H9 (cell line): ENCODE results near the gene TANGO6. TPM values are rescaled to one million over a fixed set of nuclear protein-coding genes. Genes with fewer than 3 reads are reported as not detected.

Source experiments
- DNase-seq: peaks from one replicate; pipeline ENCODE4 v3.0.0-alpha.2; 2017
- H2AFZ ChIP-seq: one replicate; pipeline ENCODE4 v1.6.1; 2013; ENCODE audit warnings: mild to moderate bottlenecking, low read length, control low read depth, moderate library complexity
- H2AK5ac ChIP-seq: 2 replicates; pipeline ENCODE4 v1.6.1; 2013; ENCODE audit warnings: low read length, control low read depth, mixed read lengths; ENCODE audit not compliant: insufficient read length
- H2BK120ac ChIP-seq: one replicate; pipeline ENCODE4 v1.6.1; 2013; ENCODE audit warnings: low read depth, mild to moderate bottlenecking, low read length, control low read depth, inconsistent platforms; ENCODE audit not compliant: poor library complexity, severe bottlenecking
- H2BK12ac ChIP-seq: 2 replicates; pipeline ENCODE4 v1.6.1; 2013; ENCODE audit warnings: low read length, control low read depth, mixed read lengths, low read depth; ENCODE audit not compliant: insufficient read length
- H2BK15ac ChIP-seq: 2 replicates; pipeline ENCODE4 v1.6.1; 2013; ENCODE audit warnings: low read depth, low read length, control low read depth
- H2BK20ac ChIP-seq: one replicate; pipeline ENCODE4 v1.6.1; 2013; ENCODE audit warnings: low read depth, mild to moderate bottlenecking, low read length, control low read depth, inconsistent platforms; ENCODE audit not compliant: poor library complexity, severe bottlenecking
- H2BK5ac ChIP-seq: 2 replicates; pipeline ENCODE4 v1.6.1; 2013; ENCODE audit warnings: low read length, control low read depth, mixed read lengths; ENCODE audit not compliant: insufficient read length
- H3K14ac ChIP-seq: 2 replicates; pipeline ENCODE4 v1.6.1; 2013; ENCODE audit warnings: low read length, control low read depth; ENCODE audit not compliant: insufficient read depth
- H3K18ac ChIP-seq: 2 replicates; pipeline ENCODE4 v1.6.1; 2013; ENCODE audit warnings: low read depth, mild to moderate bottlenecking, mixed read lengths, low read length, control low read depth; ENCODE audit not compliant: insufficient read length
- H3K23ac ChIP-seq: 2 replicates; pipeline ENCODE4 v1.6.1; 2013; ENCODE audit warnings: low read length, control low read depth, mixed read lengths, low read depth; ENCODE audit not compliant: insufficient read length
- H3K23me2 ChIP-seq: 2 replicates; pipeline ENCODE4 v1.6.1; 2013; ENCODE audit warnings: low read depth, mild to moderate bottlenecking, mixed read lengths, low read length, control low read depth; ENCODE audit not compliant: insufficient read length, poor library complexity, severe bottlenecking
- H3K27ac ChIP-seq: 2 replicates; pipeline ENCODE4 v1.5.1; 2013; ENCODE audit warnings: low read length, control low read depth, mixed read lengths, low read depth; ENCODE audit not compliant: insufficient read length
- H3K27me3 ChIP-seq: 2 replicates; pipeline ENCODE4 v1.6.1; 2013; ENCODE audit warnings: low read length, control low read depth, inconsistent platforms; ENCODE audit not compliant: insufficient read depth
- H3K4ac ChIP-seq: 2 replicates; pipeline ENCODE4 v1.6.1; 2013; ENCODE audit warnings: low read depth, mild to moderate bottlenecking, control low read depth, inconsistent platforms, low read length, moderate library complexity
- H3K4me1 ChIP-seq: 2 replicates; pipeline ENCODE4 v1.6.1; 2013; ENCODE audit warnings: low read length, control low read depth, inconsistent platforms; ENCODE audit not compliant: insufficient read depth
- H3K4me2 ChIP-seq: 2 replicates; pipeline ENCODE4 v1.6.1; 2013; ENCODE audit warnings: low read length, control low read depth, mixed read lengths; ENCODE audit not compliant: insufficient read length, insufficient read depth
- H3K56ac ChIP-seq: 2 replicates; pipeline ENCODE4 v1.6.1; 2013; ENCODE audit warnings: low read depth, mild to moderate bottlenecking, mixed read lengths, low read length, control low read depth; ENCODE audit not compliant: insufficient read length
- H3K79me1 ChIP-seq: 2 replicates; pipeline ENCODE4 v1.6.1; 2013; ENCODE audit warnings: low read depth, mild to moderate bottlenecking, moderate library complexity, low read length, control low read depth, inconsistent platforms; ENCODE audit not compliant: insufficient read depth, poor library complexity, severe bottlenecking
- H3K79me2 ChIP-seq: 2 replicates; pipeline ENCODE4 v1.6.1; 2013; ENCODE audit warnings: low read length, control low read depth, inconsistent platforms; ENCODE audit not compliant: insufficient read depth
- H3K9ac ChIP-seq: 2 replicates; pipeline ENCODE4 v1.6.1; 2013; ENCODE audit warnings: low read length, control low read depth, mixed read lengths; ENCODE audit not compliant: insufficient read length; ENCODE audit errors: extremely low read depth
- H3K9me3 ChIP-seq: one replicate; pipeline ENCODE4 v1.6.1; 2013; ENCODE audit warnings: low read depth, low read length, inconsistent platforms; ENCODE audit not compliant: control insufficient read depth
- H3T11ph ChIP-seq: one replicate; pipeline ENCODE4 v1.6.1; 2013; ENCODE audit warnings: mild to moderate bottlenecking, low read length, control low read depth, inconsistent platforms
- H4K20me1 ChIP-seq: one replicate; pipeline ENCODE4 v1.6.1; 2013; ENCODE audit not compliant: control insufficient read depth, insufficient read length, insufficient read depth
- H4K5ac ChIP-seq: 2 replicates; pipeline ENCODE4 v1.6.1; 2013; ENCODE audit warnings: low read depth, mild to moderate bottlenecking, mixed read lengths, low read length, control low read depth; ENCODE audit not compliant: insufficient read length
- H4K8ac ChIP-seq: replicated peaks from 2 replicates; pipeline ENCODE4 v1.6.1; 2013; ENCODE audit warnings: low read length, control low read depth, mixed read lengths, low read depth; ENCODE audit not compliant: insufficient read length
- H4K91ac ChIP-seq: 2 replicates; pipeline ENCODE4 v1.6.1; 2013; ENCODE audit warnings: low read depth, mild to moderate bottlenecking, moderate library complexity, mixed read lengths, low read length, control low read depth; ENCODE audit not compliant: insufficient read length
- H3K27ac Mint-ChIP-seq, 3 experiments: 2 replicates in 2 of 3; 3 replicates in 1 of 3; pipeline ENCODE4 v1.8.0; 2020 to 2021; ENCODE audit warnings: mixed read lengths in 3 of 3, mild to moderate bottlenecking in 1 of 3, moderate library complexity in 1 of 3
- H3K27me3 Mint-ChIP-seq: 2 replicates; pipeline ENCODE4 v1.8.0; 2021; ENCODE audit warnings: low read depth, mild to moderate bottlenecking, moderate library complexity, mixed read lengths
- H3K36me3 Mint-ChIP-seq, 3 experiments: 2 replicates in 2 of 3; 3 replicates in 1 of 3; pipeline ENCODE4 v1.8.0; 2020 to 2021; ENCODE audit warnings: low read depth in 3 of 3, mixed read lengths in 3 of 3; ENCODE audit not compliant: insufficient read depth in 1 of 3
- H3K4me1 Mint-ChIP-seq, 2 experiments: 2 replicates each; pipeline ENCODE4 v1.8.0; 2020; ENCODE audit warnings: mixed read lengths in 2 of 2
- H3K4me3 Mint-ChIP-seq, 2 experiments: 2 replicates in 1 of 2; 3 replicates in 1 of 2; pipeline ENCODE4 v1.8.0; 2020 to 2021; ENCODE audit warnings: mild to moderate bottlenecking in 2 of 2, mixed read lengths in 2 of 2, moderate library complexity in 1 of 2
- H3K9me3 Mint-ChIP-seq, 2 experiments: 2 replicates in 1 of 2; 3 replicates in 1 of 2; pipeline ENCODE4 v1.8.0; 2020; ENCODE audit warnings: mild to moderate bottlenecking in 2 of 2, mixed read lengths in 2 of 2, moderate library complexity in 1 of 2
- CTCF ChIP-seq: fragments of 200-600 bp; sonication (generic); conservative IDR thresholded peaks from 3 replicates; pipeline ENCODE4 v1.8.0; 2021; ENCODE audit warnings: antibody characterized with exemption, mild to moderate bottlenecking
- WGBS: extraction: QIAGEN DNeasy Blood & Tissue Kit; methylation state at CpG from one replicate; pipeline ENCODE4 v1.1.7; 2013; ENCODE audit warnings: missing lambda C conversion rate, low lambda C conversion rate, mixed read lengths; ENCODE audit not compliant: insufficient read length; ENCODE audit errors: extremely low coverage; 5-methylcytosine and 5-hydroxymethylcytosine counted together
- total RNA-seq: library from RNA; stranded (reverse); gene quantifications from 2 replicates; pipeline ENCODE4 v1.2.1, GENCODE V29; 2021

Gene TANGO6
- total RNA-seq, 1 experiment from 2014 or later = 12.0 TPM

GRCh38 chr16:69110406-69110805, 267.1 kb downstream of the TANGO6 start:
- Histone ChIP-seq H4K8ac (no peak overlapping the region), H3T11ph (no peak overlapping the region), H3K79me1 (no peaks in the 10 kb centered on the region), H3K4me2 (no peak overlapping the region), H2AK5ac (no peak overlapping the region), H4K5ac (no peak overlapping the region), H2BK12ac (no peak overlapping the region), H3K9ac (no peak overlapping the region), H3K23me2 (peaks cover 19% of the 10 kb centered on the region), H4K20me1 (no peaks in the 10 kb centered on the region), H3K4me1 (peaks cover 7% of the 10 kb centered on the region; the same call in 1 of the 2 replicates), H2AFZ (no peak overlapping the region), H2BK5ac (no peak overlapping the region), H3K27ac (no peak overlapping the region), H3K14ac (no peak overlapping the region), H3K27me3 (no peaks in the 10 kb centered on the region), H3K18ac (no peak overlapping the region), H2BK20ac (no peak overlapping the region), H3K9me3 (no peaks in the 10 kb centered on the region), H3K56ac (no peak overlapping the region), H4K91ac (no peak overlapping the region), H2BK15ac (no peak overlapping the region), H3K23ac (no peak overlapping the region), H2BK120ac (no peak overlapping the region), H3K79me2 (peaks cover 8% of the 10 kb centered on the region; the same call in 1 of the 2 replicates), H3K4ac (no peak overlapping the region)
- TF ChIP-seq CTCF = no peak
- DNase-seq = no peak
- WGBS = no CpG with 5 or more reads among the region's 7 CpGs
- peaks cover 24 to 34% of the 10 kb centered on the region in 2 experiments for H3K4me1 Mint-ChIP-seq
- peaks cover 45 to 66% (median 58%) of the 10 kb centered on the region in 3 experiments for H3K36me3 Mint-ChIP-seq
- H3K27me3 Mint-ChIP-seq = no peaks in the 10 kb centered on the region
- no peak overlapping the region; a peak in 1 of 7 replicates for H3K27ac Mint-ChIP-seq
- H3K4me3 Mint-ChIP-seq = peak overlapping the region in 1 of 2 experiments; percentile 51; a peak in 1 of 5 replicates
- no peaks in the 10 kb centered on the region; a peak in 1 of 5 replicates for H3K9me3 Mint-ChIP-seq
